OCI-LY7 (cell line): ENCODE results near the gene APCDD1L. TPM values are rescaled to one million over a fixed set of nuclear protein-coding genes. Genes with fewer than 3 reads are reported as not detected.
A peak's percentile ranks its signal among the peaks of the same experiment; 100 is the strongest.

ENCODE experiments used
- BruUV-seq: library from RNA; stranded (reverse); fragments of 400-500 nt; replicated peaks from 2 replicates; lab custom pipeline; 2021; lab: Mats Ljungman, UMichigan
- CTCF ChIA-PET: fragments of 300-600 bp; sonication (Branson Sonifier 250); formaldehyde crosslinking; loops from one replicate; lab custom pipeline; 2022; ENCODE audit warnings: antibody characterized with exemption; ENCODE audit not compliant: unreplicated experiment; lab: Charles Lee
- POLR2A ChIA-PET: fragments of 300-600 bp; sonication (Branson Sonifier 250); formaldehyde crosslinking; loops from one replicate; lab custom pipeline; 2022; ENCODE audit warnings: antibody characterized with exemption; lab: Charles Lee
- DNase-seq: peaks from one replicate; pipeline ENCODE4 v3.0.0-alpha.2; 2015; ENCODE audit warnings: low spot score
- H2AFZ ChIP-seq: fragments of 200-600 bp; sonication (generic), shearing (Covaris generic); 2 replicates; pipeline ENCODE4 v1.6.1; 2014; ENCODE audit warnings: mild to moderate bottlenecking, antibody characterized with exemption, low read length, moderate library complexity
- H3K27ac ChIP-seq: fragments of 200-600 bp; sonication (generic); 2 replicates; pipeline ENCODE4 v1.5.1; 2014; ENCODE audit warnings: mixed run types, low read depth, mild to moderate bottlenecking, moderate library complexity, low read length, inconsistent platforms; ENCODE audit not compliant: poor library complexity, severe bottlenecking
- H3K36me3 ChIP-seq: fragments of 200-600 bp; sonication (generic); 2 replicates; pipeline ENCODE4 v1.6.1; 2014; ENCODE audit warnings: mild to moderate bottlenecking, antibody characterized with exemption, low read length, moderate library complexity, mixed read lengths; ENCODE audit not compliant: insufficient read depth
- H3K4me1 ChIP-seq: fragments of 200-600 bp; sonication (generic); 2 replicates; pipeline ENCODE4 v1.5.1; 2014; ENCODE audit warnings: mild to moderate bottlenecking, low read length; ENCODE audit not compliant: insufficient read depth, poor library complexity, severe bottlenecking
- H3K4me2 ChIP-seq: fragments of 200-600 bp; sonication (generic); 2 replicates; pipeline ENCODE4 v1.6.1; 2014; ENCODE audit warnings: mild to moderate bottlenecking, low read length
- H3K4me3 ChIP-seq: fragments of 200-600 bp; sonication (generic); 2 replicates; pipeline ENCODE4 v1.5.1; 2014; ENCODE audit warnings: mild to moderate bottlenecking, low read depth, low read length; ENCODE audit not compliant: poor library complexity, severe bottlenecking
- H3K79me2 ChIP-seq: fragments of 200-600 bp; sonication (generic); 2 replicates; pipeline ENCODE4 v1.6.1; 2016; ENCODE audit warnings: low read depth, mild to moderate bottlenecking, low read length, moderate library complexity, mixed read lengths; ENCODE audit not compliant: insufficient read depth
- H3K9me2 ChIP-seq: fragments of 200-600 bp; sonication (generic); 2 replicates; pipeline ENCODE4 v1.6.1; 2016; ENCODE audit warnings: mild to moderate bottlenecking, low read length, mixed read lengths; ENCODE audit not compliant: insufficient read depth
- H3K9me3 ChIP-seq: fragments of 200-600 bp; sonication (generic); 2 replicates; pipeline ENCODE4 v1.6.1; 2014; ENCODE audit warnings: mild to moderate bottlenecking, mixed run types, low read length, mixed read lengths
- H4K20me1 ChIP-seq: fragments of 200-600 bp; sonication (generic); 2 replicates; pipeline ENCODE4 v1.6.1; 2014; ENCODE audit warnings: mild to moderate bottlenecking, antibody characterized with exemption, low read length, moderate library complexity, mixed read lengths; ENCODE audit not compliant: insufficient read depth
- CTCF ChIP-seq: fragments of 200-600 bp; sonication (generic); conservative IDR thresholded peaks from 2 replicates; pipeline ENCODE4 v1.5.1; 2014; ENCODE audit warnings: mild to moderate bottlenecking, antibody characterized with exemption, low read length, moderate library complexity, mixed read lengths
- EZH2phosphoT487 ChIP-seq: fragments of 200-600 bp; sonication (generic); IDR thresholded peaks from 2 replicates; pipeline ENCODE4 v1.6.1; 2018; ENCODE audit warnings: low read depth, borderline replicate concordance, mild to moderate bottlenecking, mixed run types, antibody characterized with exemption, low read length, moderate library complexity, mixed read lengths
- intact Hi-C: fragments of 100-400 bp; cut with micrococcal nuclease; formaldehyde crosslinking; loops from one replicate; pipeline ENCODE4 v1.10.0; 2022; ENCODE audit not compliant: unreplicated experiment
- total RNA-seq, 2 experiments: library from RNA; depleted of rRNA in 1 of 2; stranded (reverse); fragments of >200 nt in 1 of 2; shearing (Covaris generic) in 1 of 2; gene quantifications; 2 replicates each; pipeline ENCODE4 v1.2.3, GENCODE V29; 2014 to 2022

APCDD1L gene
- total RNA-seq, 2 experiments from 2014 or later, result not detected

GRCh38 chr20:58482416-58482815 is 32.8 kb downstream of the APCDD1L start:
- no peak overlapping the region for H3K4me3 ChIP-seq
- TF ChIP-seq EZH2phosphoT487 (no peak), CTCF (no peak)
- no peaks in the 10 kb centered on the region for H3K9me2 ChIP-seq
- BruUV-seq, result no TSS peak
- DNase-seq, result no peak
- H2AFZ ChIP-seq, result no peak overlapping the region
- H3K27ac ChIP-seq, result no peak overlapping the region
- peaks cover 16% of the 10 kb centered on the region for H3K9me3 ChIP-seq
- no peaks in the 10 kb centered on the region for H3K36me3 ChIP-seq
- H3K79me2 ChIP-seq, result no peaks in the 10 kb centered on the region
- no peaks in the 10 kb centered on the region for H3K4me1 ChIP-seq
- intact Hi-C loops, result no loop called here
- H3K4me2 ChIP-seq, result no peak overlapping the region
- H4K20me1 ChIP-seq, result no peaks in the 10 kb centered on the region
- CTCF ChIA-PET, result no interaction called here
- POLR2A ChIA-PET, result no interaction called here

GRCh38 chr20:58481481-58482021 is 33.6 kb downstream of the APCDD1L start:
- H4K20me1 ChIP-seq, result no peaks in the 10 kb centered on the region
- intact Hi-C loops, result no loop called here
- peak; percentile 6 for DNase-seq
- no peaks in the 10 kb centered on the region for H3K79me2 ChIP-seq
- ChIA-PET CTCF (interaction anchor here (1.0 kb wide), 1 partner anchor 10 kb away, joined by 3 read pairs; no protein-coding TSS in a partner anchor), POLR2A (no interaction called here)
- H2AFZ ChIP-seq, result no peak overlapping the region
- no TSS peak for BruUV-seq
- TF ChIP-seq CTCF (peak; percentile 66), EZH2phosphoT487 (no peak)
- peaks cover 15% of the 10 kb centered on the region for H3K9me3 ChIP-seq
- no peak overlapping the region for H3K4me3 ChIP-seq
- H3K4me2 ChIP-seq, result no peak overlapping the region
- no peaks in the 10 kb centered on the region for H3K4me1 ChIP-seq
- H3K36me3 ChIP-seq, result no peaks in the 10 kb centered on the region
- H3K9me2 ChIP-seq, result no peaks in the 10 kb centered on the region
- no peak overlapping the region for H3K27ac ChIP-seq

- Histone ChIP-seq H3K79me2 (no peaks in the 10 kb centered on the region), H3K4me1 (no peaks in the 10 kb centered on the region), H2AFZ (no peak overlapping the region), H3K27ac (no peak overlapping the region), H3K36me3 (no peaks in the 10 kb centered on the region), H3K4me3 (no peak overlapping the region), H3K9me3 (peaks cover 7% of the 10 kb centered on the region; the same call in 1 of the 2 replicates), H3K4me2 (no peak overlapping the region), H3K9me2 (no peaks in the 10 kb centered on the region), H4K20me1 (no peaks in the 10 kb centered on the region)
- CTCF ChIA-PET, result interaction anchor here (1.0 kb wide), 1 partner anchor 11 kb away, joined by 3 read pairs; no protein-coding TSS in a partner anchor
- TF ChIP-seq CTCF (no peak), EZH2phosphoT487 (no peak)
- no TSS peak for BruUV-seq
- intact Hi-C loops, result no loop called here
- POLR2A ChIA-PET, result no interaction called here
- no peak for DNase-seq
These were observed 34.5 kb downstream of the APCDD1L start for GRCh38 chr20:58480551-58481336.
